Natural killer cell (primary cell): ENCODE measurements around the gene MZF1. TPM values are rescaled to one million over a fixed set of nuclear protein-coding genes. Genes with fewer than 3 reads are reported as not detected.
A peak's percentile ranks its signal among the peaks of the same experiment; 100 is the strongest.

Experiments
- ATAC-seq, 3 donors: fragments of 150-1000 bp in 2 of 3; fragments of 200-7000 bp in 1 of 3; cut with Tn5 transposase; 1 replicate in 1 of 3; 2 replicates in 2 of 3; pipeline ENCODE4 v1.10.0; 2021; ENCODE audit warnings: mild to moderate bottlenecking in 2 of 3, moderate library complexity in 2 of 3
- DNase-seq, 2 donors: peaks; one replicate each; pipeline versions ENCODE4 v3.0.0 to v3.0.0-alpha.2; 2013 to 2021; ENCODE audit warnings: mixed read lengths in 1 of 2
- H3K27ac ChIP-seq: one replicate; pipeline ENCODE4 v1.5.1; 2013; ENCODE audit warnings: mild to moderate bottlenecking, low read length
- H3K27me3 ChIP-seq: one replicate; pipeline ENCODE4 v1.6.1; 2013; ENCODE audit warnings: low read length; ENCODE audit not compliant: control insufficient read depth, insufficient read depth
- H3K36me3 ChIP-seq: one replicate; pipeline ENCODE4 v1.6.1; 2013; ENCODE audit warnings: low read length; ENCODE audit not compliant: control insufficient read depth, insufficient read depth
- H3K4me1 ChIP-seq: one replicate; pipeline ENCODE4 v1.6.1; 2013; ENCODE audit warnings: low read length; ENCODE audit not compliant: control insufficient read depth, insufficient read depth
- H3K4me3 ChIP-seq: one replicate; pipeline ENCODE4 v1.5.1; 2013; ENCODE audit warnings: low read length
- H3K9me3 ChIP-seq: one replicate; pipeline ENCODE4 v1.6.1; 2013; ENCODE audit warnings: low read length; ENCODE audit not compliant: control insufficient read depth, insufficient read depth
- H3K27ac Mint-ChIP-seq, 2 donors: one replicate each; pipeline ENCODE4 v1.8.0; 2022; ENCODE audit warnings: mild to moderate bottlenecking in 2 of 2, mixed read lengths in 2 of 2, moderate library complexity in 1 of 2
- H3K27me3 Mint-ChIP-seq, 2 donors: one replicate each; pipeline ENCODE4 v1.8.0; 2022; ENCODE audit warnings: low read depth in 2 of 2, mixed read lengths in 2 of 2
- H3K36me3 Mint-ChIP-seq: one replicate; pipeline ENCODE4 v1.8.0; 2022; ENCODE audit warnings: mixed read lengths
- H3K4me1 Mint-ChIP-seq, 2 donors: one replicate each; pipeline ENCODE4 v1.8.0; 2022; ENCODE audit warnings: mixed read lengths in 2 of 2
- H3K4me3 Mint-ChIP-seq: one replicate; pipeline ENCODE4 v1.8.0; 2022; ENCODE audit warnings: mild to moderate bottlenecking, moderate library complexity, mixed read lengths
- H3K9me3 Mint-ChIP-seq, 2 donors: one replicate each; pipeline ENCODE4 v1.8.0; 2022; ENCODE audit warnings: mixed read lengths in 2 of 2
- CTCF ChIP-seq: fragments of 200-600 bp; IDR thresholded peaks from one replicate; pipeline ENCODE4 v1.8.0; 2022; ENCODE audit warnings: antibody characterized with exemption
- WGBS: methylation state at CpG from one replicate; pipeline ENCODE4 v1.1.7; 2013; ENCODE audit warnings: missing lambda C conversion rate; ENCODE audit not compliant: insufficient coverage; 5-methylcytosine and 5-hydroxymethylcytosine counted together
- intact Hi-C: fragments of 100-400 bp; cut with micrococcal nuclease; formaldehyde crosslinking; loops from one replicate; pipeline ENCODE4 v1.14.2; 2022
- total RNA-seq, 4 donors: library from RNA; stranded (reverse); fragments of 120-200 nt in 1 of 4; gene quantifications; one replicate each; pipeline versions ENCODE4 v1.2.3 to v1.2.4, GENCODE V29; 2013 to 2022

MZF1 gene
- total RNA-seq, 3 donors from 2014 or later (not counting 1 experiment from before 2014, with no cell fraction given), result 24.9 to 40.1 (median 37.3) TPM

DNA sequence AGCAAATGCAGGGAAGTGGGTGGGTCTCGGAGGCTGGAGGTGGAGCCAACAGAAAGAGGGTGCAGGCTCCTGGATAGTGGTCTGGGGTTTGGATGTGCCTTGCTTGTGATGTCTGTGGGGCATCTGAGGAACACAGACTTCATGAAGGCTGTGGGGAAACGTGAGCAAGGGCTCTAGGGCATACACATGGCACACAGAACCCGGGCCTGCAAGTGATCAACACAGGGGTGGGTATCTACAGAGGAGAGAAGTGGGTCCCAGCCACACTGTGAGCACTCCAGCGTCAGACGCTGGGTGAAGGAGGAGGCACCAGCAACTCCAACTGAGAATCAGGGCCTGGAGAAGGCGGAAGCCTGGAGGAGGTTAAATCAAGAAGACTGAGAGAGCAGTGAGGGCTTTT lies 9.3 kb downstream of the MZF1 start:
- ATAC-seq, result no peak

GRCh38 chr19:58563034-58563573 lies 10.0 kb downstream of the MZF1 start:
- peak overlapping the region; percentile 31 for H3K27ac ChIP-seq
- peaks cover 43% of the 10 kb centered on the region for H3K4me1 ChIP-seq
- Mint-ChIP-seq H3K27ac (peak overlapping the region in 1 of 2 donors; percentile 99), H3K36me3 (no peaks in the 10 kb centered on the region), H3K4me3 (peak overlapping the region; percentile 84), H3K4me1 (peaks cover 26 to 55% of the 10 kb centered on the region in 2 donors), H3K27me3 (no peaks in the 10 kb centered on the region), H3K9me3 (no peaks in the 10 kb centered on the region)
- no peaks in the 10 kb centered on the region for H3K9me3 ChIP-seq
- 8% methylated on average over 40 of the region's 40 CpGs for WGBS
- TF ChIP-seq CTCF, result no peak
- H3K4me3 ChIP-seq, result peak overlapping the region; percentile 31
- ATAC-seq, result no peak
- intact Hi-C loops, result no loop called here
- H3K27me3 ChIP-seq, result no peaks in the 10 kb centered on the region
- peak in 1 of 2 donors; percentile 55 for DNase-seq
- H3K36me3 ChIP-seq, result no peaks in the 10 kb centered on the region

More for the DNA sequence above, 9.3 kb downstream of the MZF1 start:
- Mint-ChIP-seq H3K4me3 (peak overlapping the region; percentile 79), H3K4me1 (peaks cover 25 to 54% of the 10 kb centered on the region in 2 donors), H3K9me3 (no peaks in the 10 kb centered on the region), H3K27me3 (no peaks in the 10 kb centered on the region), H3K27ac (peak overlapping the region in 1 of 2 donors; percentile 56), H3K36me3 (no peaks in the 10 kb centered on the region)
- Histone ChIP-seq H3K4me3 (no peak overlapping the region), H3K9me3 (no peaks in the 10 kb centered on the region), H3K4me1 (peaks cover 42% of the 10 kb centered on the region), H3K27ac (no peak overlapping the region), H3K36me3 (no peaks in the 10 kb centered on the region), H3K27me3 (no peaks in the 10 kb centered on the region)
- 88% methylated on average over 6 of the region's 6 CpGs for WGBS
- intact Hi-C loops, result no loop called here
- no peak for DNase-seq
- TF ChIP-seq CTCF, result no peak

- Mint-ChIP-seq H3K27ac (peak overlapping the region; percentile 43 to 99), H3K36me3 (no peaks in the 10 kb centered on the region), H3K27me3 (no peaks in the 10 kb centered on the region), H3K9me3 (no peaks in the 10 kb centered on the region), H3K4me3 (peak overlapping the region; percentile 84), H3K4me1 (peaks cover 33 to 63% of the 10 kb centered on the region in 2 donors)
- DNase-seq (peak in 1 of 2 donors; percentile 65), ATAC-seq (no peak)
- intact Hi-C loops, result no loop called here
- Histone ChIP-seq H3K4me3 (peak overlapping the region; percentile 31), H3K27ac (peak overlapping the region; percentile 73), H3K4me1 (peaks cover 50% of the 10 kb centered on the region), H3K27me3 (no peaks in the 10 kb centered on the region), H3K9me3 (no peaks in the 10 kb centered on the region), H3K36me3 (no peaks in the 10 kb centered on the region)
- TF ChIP-seq CTCF, result no peak
- WGBS, result 12% methylated on average over 107 of the region's 107 CpGs
Observed at GRCh38 chr19:58562122-58563033, 10.8 kb downstream of the MZF1 start.
